Smooth muscle cell (in vitro differentiated cells): ENCODE data around the gene KMO. TPM values are rescaled to one million over a fixed set of nuclear protein-coding genes. Genes with fewer than 3 reads are reported as not detected.

Source experiments
- DNase-seq: peaks from one replicate; lab custom pipeline; 2025; ENCODE audit not compliant: unreplicated experiment; lab: John Stamatoyannopoulos, UW
- H2AFZ ChIP-seq: fragments of 200-600 bp; sonication (generic); 2 replicates; pipeline ENCODE4 v1.6.0; 2016; ENCODE audit warnings: antibody characterized with exemption, low read depth, mild to moderate bottlenecking
- H3F3A ChIP-seq: fragments of 200-600 bp; sonication (generic); 2 replicates; pipeline ENCODE4 v1.6.0; 2017; ENCODE audit warnings: antibody characterized with exemption, low read depth
- H3K27ac ChIP-seq: fragments of 200-600 bp; sonication (generic); 2 replicates; pipeline ENCODE4 v1.5.1; 2016; ENCODE audit warnings: low read depth, mild to moderate bottlenecking
- H3K27me3 ChIP-seq: fragments of 200-600 bp; sonication (generic); 2 replicates; pipeline ENCODE4 v1.6.1; 2016; ENCODE audit warnings: low read depth, mild to moderate bottlenecking
- H3K36me3 ChIP-seq: fragments of 200-600 bp; sonication (generic); 2 replicates; pipeline ENCODE4 v1.5.1; 2016; ENCODE audit warnings: low read depth
- H3K4me1 ChIP-seq: fragments of 200-600 bp; sonication (generic); 2 replicates; pipeline ENCODE4 v1.5.1; 2016; ENCODE audit warnings: low read depth
- H3K4me2 ChIP-seq: fragments of 200-600 bp; sonication (generic); 2 replicates; pipeline ENCODE4 v1.6.0; 2016; ENCODE audit warnings: mild to moderate bottlenecking
- H3K4me3 ChIP-seq: fragments of 200-600 bp; sonication (generic); 2 replicates; pipeline ENCODE4 v1.5.1; 2016; ENCODE audit warnings: mild to moderate bottlenecking
- H3K79me2 ChIP-seq: fragments of 200-600 bp; sonication (generic); 2 replicates; pipeline ENCODE4 v1.6.0; 2016; ENCODE audit warnings: low read depth, mild to moderate bottlenecking
- H3K9ac ChIP-seq: fragments of 200-600 bp; sonication (generic); 2 replicates; pipeline ENCODE4 v1.6.0; 2016; ENCODE audit warnings: low read depth
- H3K9me3 ChIP-seq: fragments of 200-600 bp; sonication (generic); replicated peaks from 2 replicates; pipeline ENCODE4 v1.5.1; 2016; ENCODE audit warnings: low read depth
- H4K20me1 ChIP-seq: fragments of 200-600 bp; sonication (generic); 2 replicates; pipeline ENCODE4 v1.6.0; 2016; ENCODE audit warnings: low read depth
- CTCF ChIP-seq: fragments of 200-600 bp; sonication (generic); IDR thresholded peaks from 2 replicates; pipeline ENCODE4 v1.5.1; 2017; ENCODE audit warnings: borderline replicate concordance, mild to moderate bottlenecking, antibody characterized with exemption; ENCODE audit not compliant: insufficient read depth, poor library complexity, severe bottlenecking
- WGBS: methylation state at CpG from one replicate; pipeline ENCODE4 v1.1.7; 2016; ENCODE audit warnings: low lambda C conversion rate; 5-methylcytosine and 5-hydroxymethylcytosine counted together
- polyA plus RNA-seq: library from polyadenylated mRNA; unstranded; fragments of >200 nt; fragmentation: Nextera tagmentation; extraction: Ambion mirVana; gene quantifications from 2 replicates; pipeline ENCODE4 v1.2.1, GENCODE V29; 2016
- total RNA-seq: library from RNA; depleted of rRNA; stranded (reverse); fragments of >200 nt; gene quantifications from 2 replicates; pipeline ENCODE4 v1.2.3, GENCODE V29; 2014

Gene KMO
- total and polyA plus RNA-seq, 2 experiments from 2014 or later, result 0.09 TPM

- Histone ChIP-seq H2AFZ (no peak overlapping the region), H3K27me3 (peaks cover 32% of the 10 kb centered on the region), H4K20me1 (no peaks in the 10 kb centered on the region), H3K79me2 (no peaks in the 10 kb centered on the region), H3K4me3 (no peak overlapping the region), H3K9ac (no peak overlapping the region), H3K36me3 (no peaks in the 10 kb centered on the region), H3F3A (no peaks in the 10 kb centered on the region), H3K4me2 (no peak overlapping the region), H3K4me1 (peaks cover 5% of the 10 kb centered on the region), H3K27ac (no peak overlapping the region), H3K9me3 (no peaks in the 10 kb centered on the region)
- no peak for DNase-seq
- no peak for TF ChIP-seq CTCF
- WGBS, result 73% methylated on average over 3 of the region's 3 CpGs
These were observed 7.2 kb upstream of the KMO start for GRCh38 chr1:241525026-241525425.

GRCh38 chr1:241527146-241527545 lies 5.0 kb upstream of the KMO start:
- Histone ChIP-seq H3K9ac (no peak overlapping the region), H3K9me3 (no peaks in the 10 kb centered on the region), H3K27me3 (peaks cover 27% of the 10 kb centered on the region), H3K79me2 (no peaks in the 10 kb centered on the region), H3K27ac (no peak overlapping the region), H4K20me1 (no peaks in the 10 kb centered on the region), H3K36me3 (no peaks in the 10 kb centered on the region), H3K4me2 (no peak overlapping the region), H3K4me3 (no peak overlapping the region), H2AFZ (no peak overlapping the region), H3F3A (no peaks in the 10 kb centered on the region), H3K4me1 (no peaks in the 10 kb centered on the region)
- WGBS, result 89% methylated on average over 3 of the region's 3 CpGs
- DNase-seq, result no peak
- no peak for TF ChIP-seq CTCF

GRCh38 chr1:241531195-241532161 lies 700 bp upstream of the KMO start:
- no peaks in the 10 kb centered on the region for H3K9me3 ChIP-seq
- no peaks in the 10 kb centered on the region for H3K79me2 ChIP-seq
- peak; percentile 65 for TF ChIP-seq CTCF
- no peaks in the 10 kb centered on the region for H3F3A ChIP-seq
- peak overlapping the region; percentile 97 for H2AFZ ChIP-seq
- H3K4me1 ChIP-seq, result no peaks in the 10 kb centered on the region
- no peaks in the 10 kb centered on the region for H3K36me3 ChIP-seq
- no peaks in the 10 kb centered on the region for H4K20me1 ChIP-seq
- peak overlapping the region; percentile 87 for H3K4me2 ChIP-seq
- 34% methylated on average over 11 of the region's 11 CpGs for WGBS
- peak overlapping the region; percentile 48 for H3K9ac ChIP-seq
- no peaks in the 10 kb centered on the region for H3K27me3 ChIP-seq
- peak overlapping the region; percentile 57 for H3K4me3 ChIP-seq
- DNase-seq, result no peak
- H3K27ac ChIP-seq, result no peak overlapping the region
